HL-60 (cell line): ENCODE data around the gene HSPA12A.

Experiments used
- CTCF ChIP-seq: IDR thresholded peaks from one replicate; pipeline ENCODE4 v1.5.1; 2011; ENCODE audit warnings: low read length, control low read depth, inconsistent platforms; ENCODE audit not compliant: insufficient read depth
- GABPA ChIP-seq: IDR thresholded peaks from 2 replicates; pipeline ENCODE4 v1.6.1; 2012; ENCODE audit warnings: low read depth
- POLR2AphosphoS5 ChIP-seq: IDR thresholded peaks from 2 replicates; pipeline ENCODE4 v1.6.1; 2012; ENCODE audit warnings: low read depth
- SPI1 ChIP-seq: IDR thresholded peaks from 2 replicates; pipeline ENCODE4 v1.6.1; 2012; ENCODE audit warnings: low read depth, mild to moderate bottlenecking, borderline replicate concordance

GRCh38 chr10:116669080-116669479, 73.3 kb downstream of the HSPA12A start:
- TF ChIP-seq CTCF (no peak), POLR2AphosphoS5 (no peak), GABPA (no peak), SPI1 (no peak)
